Esophagus muscularis mucosa (tissue), 4 donors: ENCODE results near the gene SPPL3. TPM values are rescaled to one million over a fixed set of nuclear protein-coding genes. Genes with fewer than 3 reads are reported as not detected.

Experiments used
- DNase-seq: peaks from one replicate; pipeline ENCODE4 v3.0.0-alpha.2; 2017; ENCODE audit errors: extremely low spot score
- H3K27ac ChIP-seq, 4 donors: fragments of 200-600 bp; sonication (generic); replicated peaks in 1 of 4; 1 replicate in 3 of 4; 2 replicates in 1 of 4; pipeline ENCODE4 v1.5.1; 2016 to 2019; ENCODE audit warnings: mild to moderate bottlenecking in 1 of 4
- H3K27me3 ChIP-seq, 4 donors: fragments of 200-600 bp; sonication (generic); one replicate each; pipeline versions ENCODE4 v1.5.1 to v1.6.0; 2016 to 2019
- H3K36me3 ChIP-seq, 4 donors: fragments of 200-600 bp; sonication (generic); one replicate each; pipeline ENCODE4 v1.5.1; 2016 to 2019
- H3K4me1 ChIP-seq, 4 donors: fragments of 200-600 bp; sonication (generic); one replicate each; pipeline ENCODE4 v1.5.1; 2016 to 2019
- H3K4me3 ChIP-seq, 4 donors: fragments of 200-600 bp; sonication (generic); 1 replicate in 2 of 4; 2 replicates in 2 of 4; pipeline ENCODE4 v1.5.1; 2016 to 2019; ENCODE audit warnings: mild to moderate bottlenecking in 4 of 4, moderate library complexity in 1 of 4
- H3K9me3 ChIP-seq, 4 donors: fragments of 200-600 bp; sonication (generic); 1 replicate in 3 of 4; 2 replicates in 1 of 4; pipeline ENCODE4 v1.5.1; 2016 to 2019
- CTCF ChIP-seq, 3 experiments: fragments of 200-600 bp in 2 of 3; fragments of 450-650 bp in 1 of 3; sonication (generic) in 2 of 3; IDR thresholded peaks; one replicate each; pipeline ENCODE4 v1.5.1; 2017 to 2019; ENCODE audit warnings: antibody characterized with exemption in 3 of 3, mild to moderate bottlenecking in 2 of 3, moderate library complexity in 1 of 3
- EP300 ChIP-seq: sonication (generic); formaldehyde crosslinking; IDR thresholded peaks from one replicate; pipeline ENCODE4 v1.6.1; 2017; ENCODE audit warnings: antibody characterized with exemption
- POLR2A ChIP-seq: fragments of 450-650 bp; IDR thresholded peaks from one replicate; pipeline ENCODE4 v1.6.1; 2017; ENCODE audit warnings: antibody characterized with exemption, moderate library complexity, mild to moderate bottlenecking, low read depth
- POLR2AphosphoS5 ChIP-seq, 2 donors: sonication (generic); formaldehyde crosslinking; IDR thresholded peaks; one replicate each; pipeline ENCODE4 v1.6.1; 2017; ENCODE audit warnings: antibody characterized with exemption in 2 of 2
- WGBS: methylation state at CpG from one replicate; pipeline ENCODE4 v1.1.5; 2018; 5-methylcytosine and 5-hydroxymethylcytosine counted together
- intact Hi-C: fragments of 100-400 bp; cut with DNase I; formaldehyde crosslinking; loops from one replicate; pipeline ENCODE4 v1.15.1; 2023
- total RNA-seq, 4 donors: library from RNA; depleted of rRNA; stranded (reverse); fragments of >200 nt; gene quantifications; one replicate each; pipeline versions ENCODE4 v1.1.0 to v1.2.1, GENCODE V29; 2016

Gene SPPL3
- total RNA-seq, 4 donors from 2014 or later, result 18.4 to 32.1 (median 21.8) TPM

GRCh38 chr12:120814903-120815429 lies 89.2 kb downstream of the SPPL3 start:
- no peak for TF ChIP-seq POLR2A
- no peak for TF ChIP-seq EP300
- no peak for TF ChIP-seq CTCF (IDR thresholded peaks at IDR 0.05)
- no peak for TF ChIP-seq POLR2AphosphoS5 (IDR thresholded peaks at IDR 0.05)
- no peaks in the 10 kb centered on the region for H3K9me3 ChIP-seq
- no peak overlapping the region for H3K4me3 ChIP-seq
- no peak for DNase-seq
- peaks cover 0 to 17% (median 11%) of the 10 kb centered on the region in 4 donors for H3K4me1 ChIP-seq
- no peak overlapping the region for H3K27ac ChIP-seq
- intact Hi-C loops, result no loop called here
- no peaks in the 10 kb centered on the region for H3K27me3 ChIP-seq
- WGBS, result 55% methylated on average over 1 of the region's 1 CpG
- peaks cover 0 to 7% (median under 1%) of the 10 kb centered on the region in 4 donors for H3K36me3 ChIP-seq

GRCh38 chr12:120814203-120814902 lies 89.8 kb downstream of the SPPL3 start:
- no peaks in the 10 kb centered on the region for H3K9me3 ChIP-seq
- intact Hi-C loops, result no loop called here
- H3K27me3 ChIP-seq, result no peaks in the 10 kb centered on the region
- DNase-seq, result no peak
- peaks cover 0 to 12% (median 3%) of the 10 kb centered on the region in 4 donors for H3K36me3 ChIP-seq
- TF ChIP-seq EP300 (no peak), POLR2A (no peak), CTCF (IDR thresholded peaks at IDR 0.05) (no peak), POLR2AphosphoS5 (IDR thresholded peaks at IDR 0.05) (no peak)
- H3K4me1 ChIP-seq, result peaks cover 0 to 17% (median 11%) of the 10 kb centered on the region in 4 donors
- 89% methylated on average over 2 of the region's 2 CpGs for WGBS
- no peak overlapping the region for H3K27ac ChIP-seq
- no peak overlapping the region for H3K4me3 ChIP-seq

- H3K9me3 ChIP-seq, result no peaks in the 10 kb centered on the region
- no peaks in the 10 kb centered on the region for H3K27me3 ChIP-seq
- intact Hi-C loops, result no loop called here
- H3K4me1 ChIP-seq, result peaks cover 0 to 17% (median 11%) of the 10 kb centered on the region in 4 donors
- 100% methylated on average over 2 of the region's 2 CpGs for WGBS
- H3K27ac ChIP-seq, result no peak overlapping the region
- H3K36me3 ChIP-seq, result peaks cover 0 to 19% (median 7%) of the 10 kb centered on the region in 4 donors
- TF ChIP-seq POLR2A (no peak), POLR2AphosphoS5 (IDR thresholded peaks at IDR 0.05) (no peak), EP300 (no peak), CTCF (IDR thresholded peaks at IDR 0.05) (no peak)
- DNase-seq, result no peak
- H3K4me3 ChIP-seq, result no peak overlapping the region
Measured at GRCh38 chr12:120813588-120814153, 90.5 kb downstream of the SPPL3 start.

GRCh38 chr12:120810021-120810420 lies 94.1 kb downstream of the SPPL3 start:
- Histone ChIP-seq H3K9me3 (no peaks in the 10 kb centered on the region), H3K27ac (no peak overlapping the region), H3K4me1 (peaks cover 0 to 8% (median 6%) of the 10 kb centered on the region in 4 donors), H3K27me3 (no peaks in the 10 kb centered on the region), H3K36me3 (peaks cover 0 to 20% (median 9%) of the 10 kb centered on the region in 4 donors), H3K4me3 (no peak overlapping the region)
- WGBS, result 97% methylated on average over 3 of the region's 3 CpGs
- TF ChIP-seq POLR2AphosphoS5 (IDR thresholded peaks at IDR 0.05) (no peak), EP300 (no peak), POLR2A (no peak), CTCF (IDR thresholded peaks at IDR 0.05) (no peak)
- intact Hi-C loops, result no loop called here
- DNase-seq, result no peak
